SK-N-SH (cell line): Measurements from ENCODE around the gene MFAP2. TPM values are rescaled to one million over a fixed set of nuclear protein-coding genes. Genes with fewer than 3 reads are reported as not detected.
"Not testable (repeated sequence)": the region's sequence is repeated elsewhere in the genome, so short reads cannot be mapped to it uniquely, and the experiment has no call there.

Source experiments
- CTCF ChIA-PET: fragments of 300-600, 350-600 bp; formaldehyde crosslinking; extraction: SDS; loops from one replicate; lab custom pipeline; 2021; lab: Yijun Ruan, JAX
- POLR2A ChIA-PET: fragments of 350-600 bp; sonication (Branson Sonifier 250); formaldehyde crosslinking; extraction: SDS; loops from one replicate; lab custom pipeline; 2020; ENCODE audit warnings: antibody characterized with exemption, inconsistent platforms; lab: Yijun Ruan, JAX
- DNase-seq: peaks from one replicate; pipeline ENCODE4 v3.0.0; 2012
- H2AFZ ChIP-seq: fragments of 200-600 bp; sonication (generic); 2 replicates; pipeline ENCODE4 v1.8.1; 2016; ENCODE audit warnings: antibody characterized with exemption, mild to moderate bottlenecking, low read depth
- H3F3A ChIP-seq: fragments of 200-600 bp; sonication (generic); replicated peaks from 2 replicates; pipeline ENCODE3; 2016; ENCODE audit warnings: antibody characterized with exemption, mild to moderate bottlenecking; ENCODE audit not compliant: insufficient read depth
- H3K27ac ChIP-seq, 2 experiments: fragments of 200-500 bp in 1 of 2; fragments of 200-600 bp in 1 of 2; sonication (Bioruptor generic) in 1 of 2; sonication (generic), shearing (Covaris generic) in 1 of 2; 2 replicates each; pipeline versions ENCODE4 v1.5.1 to v1.6.1; 2014 to 2016; ENCODE audit warnings: low read depth in 2 of 2, inconsistent platforms in 1 of 2, low read length in 1 of 2, mild to moderate bottlenecking in 1 of 2, mixed read lengths in 1 of 2
- H3K27me3 ChIP-seq: fragments of 200-600 bp; sonication (generic), shearing (Covaris generic); 2 replicates; pipeline ENCODE4 v1.6.1; 2016; ENCODE audit warnings: mixed run types; ENCODE audit not compliant: insufficient read depth
- H3K36me3 ChIP-seq, 2 experiments: fragments of 200-500 bp in 1 of 2; fragments of 200-600 bp in 1 of 2; sonication (Bioruptor generic) in 1 of 2; sonication (generic) in 1 of 2; replicated peaks in 1 of 2; 2 replicates each; pipeline versions ENCODE3 to v1.5.1; 2014 to 2016; ENCODE audit warnings: low read length in 1 of 2, mild to moderate bottlenecking in 1 of 2; ENCODE audit not compliant: insufficient read depth in 2 of 2, control insufficient read depth in 1 of 2
- H3K4me1 ChIP-seq, 2 experiments: fragments of 200-500 bp in 1 of 2; fragments of 200-600 bp in 1 of 2; sonication (Bioruptor generic) in 1 of 2; sonication (generic), shearing (Covaris generic) in 1 of 2; 2 replicates each; pipeline versions ENCODE4 v1.5.1 to v1.6.1; 2014 to 2016; ENCODE audit warnings: low read depth in 1 of 2, low read length in 1 of 2, mixed run types in 1 of 2; ENCODE audit not compliant: insufficient read depth in 2 of 2, control insufficient read depth in 1 of 2
- H3K4me2 ChIP-seq: fragments of 200-600 bp; sonication (generic), shearing (Covaris generic); 2 replicates; pipeline ENCODE4 v1.6.1; 2017; ENCODE audit warnings: mixed run types
- H3K4me3 ChIP-seq, 2 experiments: fragments of 200-500 bp in 1 of 2; fragments of 200-600 bp in 1 of 2; sonication (Bioruptor generic) in 1 of 2; sonication (generic), shearing (Covaris generic) in 1 of 2; 2 replicates each; pipeline versions ENCODE4 v1.5.1 to v1.8.1; 2014 to 2016; ENCODE audit warnings: low read depth in 2 of 2, inconsistent platforms in 1 of 2, low read length in 1 of 2, mild to moderate bottlenecking in 1 of 2, mixed read lengths in 1 of 2, moderate library complexity in 1 of 2
- H3K79me2 ChIP-seq: fragments of 200-600 bp; sonication (generic); 2 replicates; pipeline ENCODE4 v1.8.1; 2017; ENCODE audit warnings: mild to moderate bottlenecking; ENCODE audit not compliant: insufficient read depth
- H3K9ac ChIP-seq: fragments of 200-600 bp; sonication (generic); 2 replicates; pipeline ENCODE4 v1.6.1; 2017; ENCODE audit warnings: mixed run types
- H3K9me2 ChIP-seq: fragments of 200-600 bp; sonication (generic); 2 replicates; pipeline ENCODE4 v1.6.1; 2017; ENCODE audit warnings: mixed run types
- H3K9me3 ChIP-seq: fragments of 200-600 bp; sonication (generic); 2 replicates; pipeline ENCODE4 v1.6.1; 2017; ENCODE audit warnings: mixed run types, mild to moderate bottlenecking, moderate library complexity
- H4K20me1 ChIP-seq: fragments of 200-600 bp; sonication (generic); 2 replicates; pipeline ENCODE4 v1.6.1; 2017; ENCODE audit warnings: mild to moderate bottlenecking, mixed run types; ENCODE audit not compliant: insufficient read depth
- IRF3 ChIP-seq: fragments of 150-350 bp; IDR thresholded peaks from 2 replicates; pipeline ENCODE4 v1.6.1; 2016; ENCODE audit warnings: mild to moderate bottlenecking, low read depth, low read length
- NFIC ChIP-seq: IDR thresholded peaks from 2 replicates; pipeline ENCODE4 v1.4.0; 2012; ENCODE audit warnings: borderline replicate concordance
- PBX3 ChIP-seq: IDR thresholded peaks from 2 replicates; pipeline ENCODE4; 2012
- POLR2AphosphoS5 ChIP-seq: IDR thresholded peaks from 2 replicates; pipeline ENCODE4 v1.6.1; 2012; ENCODE audit warnings: low read depth, low read length
- USF2 ChIP-seq: fragments of 150-350 bp; IDR thresholded peaks from 2 replicates; pipeline ENCODE4 v1.6.1; 2017; ENCODE audit warnings: antibody characterized with exemption, low read length, low read depth, borderline replicate concordance
- whole genome bisulfite sequencing: methylation state at CpG from one replicate; pipeline ENCODE4 v1.1.6; 2017; ENCODE audit warnings: low lambda C conversion rate; 5-methylcytosine and 5-hydroxymethylcytosine counted together
- polyA plus RNA-seq, 3 experiments: library from polyadenylated mRNA; depleted of rRNA; stranded (reverse); fragments of >200 nt; gene quantifications; 2 replicates each; pipeline ENCODE4 v1.2.3, GENCODE V29; 2012
- TF ChIP-seq, protein P1 (sequence below): fragments of 200-600 bp; sonication (generic); IDR thresholded peaks from 2 replicates; pipeline ENCODE4 v1.6.1; 2017; ENCODE audit warnings: antibody characterized with exemption, mild to moderate bottlenecking, moderate library complexity

Gene MFAP2
- polyA plus RNA-seq, 1 of the 3 experiments (the other 2 are of a cell fraction): 189 TPM

DNA sequence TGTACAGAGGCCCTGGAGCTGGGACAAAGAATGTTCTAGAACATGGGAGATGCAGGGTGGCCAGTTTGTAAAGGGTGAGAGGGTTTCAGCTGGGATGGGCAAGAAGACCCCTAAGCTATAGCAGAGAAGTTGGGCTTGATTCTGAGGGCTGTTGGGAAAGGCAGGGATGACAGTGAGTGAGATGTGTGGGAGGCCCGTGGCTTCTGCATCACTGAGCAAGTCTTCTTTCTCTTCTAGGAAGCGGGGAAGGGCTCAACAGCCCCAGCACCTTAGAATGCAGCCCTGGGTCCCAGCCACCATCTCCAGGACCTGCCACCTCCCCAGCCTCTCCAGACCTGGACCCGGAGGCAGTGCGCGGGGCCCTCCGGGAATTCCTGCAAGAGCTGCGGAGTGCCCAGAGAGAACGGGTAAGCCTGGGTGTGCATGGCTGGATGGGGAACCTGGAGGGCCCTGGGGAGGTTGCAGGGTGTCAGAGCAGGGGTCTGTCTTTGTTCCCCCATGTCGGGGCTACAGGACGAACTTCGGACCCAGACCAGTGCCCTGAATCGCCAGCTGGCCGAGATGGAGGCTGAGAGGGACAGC lies 14.8 kb downstream of the MFAP2 start:
- TF ChIP-seq POLR2AphosphoS5 (no peak), IRF3 (no peak), NFIC (no peak), PBX3 (no peak), USF2 (no peak)
- TF ChIP-seq, protein P1, sequence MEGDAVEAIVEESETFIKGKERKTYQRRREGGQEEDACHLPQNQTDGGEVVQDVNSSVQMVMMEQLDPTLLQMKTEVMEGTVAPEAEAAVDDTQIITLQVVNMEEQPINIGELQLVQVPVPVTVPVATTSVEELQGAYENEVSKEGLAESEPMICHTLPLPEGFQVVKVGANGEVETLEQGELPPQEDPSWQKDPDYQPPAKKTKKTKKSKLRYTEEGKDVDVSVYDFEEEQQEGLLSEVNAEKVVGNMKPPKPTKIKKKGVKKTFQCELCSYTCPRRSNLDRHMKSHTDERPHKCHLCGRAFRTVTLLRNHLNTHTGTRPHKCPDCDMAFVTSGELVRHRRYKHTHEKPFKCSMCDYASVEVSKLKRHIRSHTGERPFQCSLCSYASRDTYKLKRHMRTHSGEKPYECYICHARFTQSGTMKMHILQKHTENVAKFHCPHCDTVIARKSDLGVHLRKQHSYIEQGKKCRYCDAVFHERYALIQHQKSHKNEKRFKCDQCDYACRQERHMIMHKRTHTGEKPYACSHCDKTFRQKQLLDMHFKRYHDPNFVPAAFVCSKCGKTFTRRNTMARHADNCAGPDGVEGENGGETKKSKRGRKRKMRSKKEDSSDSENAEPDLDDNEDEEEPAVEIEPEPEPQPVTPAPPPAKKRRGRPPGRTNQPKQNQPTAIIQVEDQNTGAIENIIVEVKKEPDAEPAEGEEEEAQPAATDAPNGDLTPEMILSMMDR: no peak
- TF ChIP-seq, all 33 proteins: peak for 0
- H3K4me1 ChIP-seq: peaks cover 11 to 21% of the 10 kb centered on the region in 2 experiments; a peak in 2 of 4 replicates
- ChIA-PET POLR2A (interaction anchor here (3.1 kb wide), 1 partner anchor 14 kb away, joined by 39 read pairs; the partner anchor contains the start of gene MFAP2), CTCF (interaction anchor here (0.9 to 20.3 kb wide), 4 partner anchors 13 to 77 kb away, joined by 4 to 408 read pairs (median 40); partner anchors contain the start of gene SDHB)
- no peaks in the 10 kb centered on the region for H3K27me3 ChIP-seq
- no peak overlapping the region for H3K4me2 ChIP-seq
- no peak for DNase-seq
- H3K27ac ChIP-seq: no peak overlapping the region; a peak in 1 of 4 replicates
- H3F3A ChIP-seq: peaks cover 10% of the 10 kb centered on the region
- H3K36me3 ChIP-seq: peaks cover 6 to 9% of the 10 kb centered on the region in 2 experiments
- H3K9me3 ChIP-seq: no peaks in the 10 kb centered on the region
- H3K79me2 ChIP-seq: peaks cover 6% of the 10 kb centered on the region; the same call in 1 of the 2 replicates
- WGBS: 100% methylated on average over 10 of the region's 13 CpGs
- H3K9ac ChIP-seq: no peak overlapping the region
- no peak overlapping the region for H3K4me3 ChIP-seq
- no peak overlapping the region for H2AFZ ChIP-seq
- H3K9me2 ChIP-seq: no peaks in the 10 kb centered on the region
- peaks cover 10% of the 10 kb centered on the region; the same call in 1 of the 2 replicates for H4K20me1 ChIP-seq

DNA sequence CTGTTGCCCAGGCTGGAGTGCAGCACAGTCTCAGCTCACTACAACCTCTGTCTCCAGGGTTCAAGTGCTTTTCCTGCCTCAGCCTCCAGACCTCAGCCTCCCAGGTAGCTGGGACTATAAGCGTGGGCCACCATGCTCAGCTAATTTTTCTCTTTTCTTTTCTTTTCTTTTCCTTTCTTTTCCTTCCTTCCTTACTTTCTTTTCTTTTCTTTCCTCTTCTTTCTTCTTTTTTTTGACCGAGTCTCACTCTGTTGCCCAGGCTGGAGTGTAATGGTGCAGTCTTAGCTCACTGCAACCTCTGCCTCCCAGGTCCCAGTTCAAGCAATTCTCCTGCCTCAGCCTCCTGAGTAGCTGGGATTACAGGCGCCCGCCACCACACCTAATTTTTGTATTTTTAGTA lies 16.3 kb downstream of the MFAP2 start:
- ChIA-PET POLR2A (interaction anchor here (1.7 kb wide), 1 partner anchor 14 kb away, joined by 7 read pairs; no protein-coding TSS in a partner anchor), CTCF (interaction anchor here (0.7 to 20.3 kb wide), 6 partner anchors 15 to 78 kb away, joined by 3 to 408 read pairs (median 26); partner anchors contain the start of genes MFAP2 and SDHB)
- not testable (repeated sequence) for H3K4me2 ChIP-seq, H3K4me3 ChIP-seq, H3K27me3 ChIP-seq, H3K9me3 ChIP-seq, DNase-seq, H3K79me2 ChIP-seq, H2AFZ ChIP-seq, H3K9me2 ChIP-seq, H3K36me3 ChIP-seq, H3K27ac ChIP-seq, H3K9ac ChIP-seq
- H3K4me1 ChIP-seq: peaks cover 11 to 24% of the 10 kb centered on the region in 2 experiments; a peak in 2 of 4 replicates
- 97% methylated on average over 4 of the region's 4 CpGs for WGBS
- H3F3A ChIP-seq: peaks cover 18% of the 10 kb centered on the region
- peaks cover 10% of the 10 kb centered on the region; the same call in 1 of the 2 replicates for H4K20me1 ChIP-seq
